ENCODE results near the gene STXBP3. TPM values are rescaled to one million over a fixed set of nuclear protein-coding genes. Genes with fewer than 3 reads are reported as not detected.

The STXBP3 gene
- total and polyA plus RNA-seq, 9 of the 15 experiments (the other 6 are each of a cell fraction or from before 2014, with no cell fraction given): 32.5 to 52.5 (median 39.2) TPM

DNA sequence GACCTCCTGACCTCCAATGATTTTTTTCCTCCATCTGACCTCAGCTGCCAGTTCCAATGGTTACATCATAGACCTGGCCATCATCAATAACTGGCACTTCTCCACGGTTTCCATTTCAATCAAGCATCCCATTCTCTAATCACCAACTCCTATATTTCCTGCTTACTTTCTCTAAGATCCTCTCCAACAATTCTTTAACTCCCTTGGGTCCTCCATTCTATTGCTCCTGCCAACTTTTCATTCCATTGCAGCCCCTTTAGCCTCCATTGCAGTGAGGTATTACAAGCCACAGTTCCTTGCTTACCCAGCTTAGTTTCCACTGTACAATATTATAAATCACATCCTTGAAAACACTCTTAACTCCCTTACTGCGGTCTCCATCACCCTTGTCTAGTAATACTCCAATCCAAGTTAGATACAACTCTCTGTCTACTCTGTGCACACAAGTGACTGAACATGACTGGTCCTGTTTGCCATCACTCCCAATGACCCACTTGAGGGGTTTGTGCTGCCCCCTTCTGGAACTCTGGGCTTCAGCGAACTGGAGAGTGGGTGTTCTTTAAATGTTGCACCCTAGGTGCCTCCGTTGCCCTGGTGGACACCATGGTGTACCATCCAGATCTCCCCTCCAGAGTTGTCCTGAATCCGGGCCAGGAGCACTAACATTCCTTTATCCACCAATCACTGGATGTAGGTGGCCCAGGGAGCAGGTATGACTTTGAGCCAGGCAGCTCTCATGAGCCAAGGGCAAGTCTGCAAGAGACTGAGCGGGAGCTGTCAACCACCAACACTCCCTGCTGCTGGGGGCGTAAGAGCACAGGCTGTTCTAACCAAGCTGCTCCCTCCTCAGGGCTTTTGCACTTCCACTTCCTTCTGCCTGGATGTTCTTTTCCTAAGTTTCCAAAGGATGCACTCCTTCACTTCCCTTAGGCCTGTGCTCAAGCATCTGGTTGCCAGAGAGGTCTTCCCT is 37.5 kb upstream of the STXBP3 start (continued):
- no peak for TF ChIP-seq ID3 (CRISPR knock-in tag; IDR thresholded peaks at IDR 0.05)
- 0 out of 2 replicates have a peak, but pooled peaks have one; percentile 17 for TF ChIP-seq ID3 (tag; IDR thresholded peaks at IDR 0.05)
- TF ChIP-seq, protein P1, sequence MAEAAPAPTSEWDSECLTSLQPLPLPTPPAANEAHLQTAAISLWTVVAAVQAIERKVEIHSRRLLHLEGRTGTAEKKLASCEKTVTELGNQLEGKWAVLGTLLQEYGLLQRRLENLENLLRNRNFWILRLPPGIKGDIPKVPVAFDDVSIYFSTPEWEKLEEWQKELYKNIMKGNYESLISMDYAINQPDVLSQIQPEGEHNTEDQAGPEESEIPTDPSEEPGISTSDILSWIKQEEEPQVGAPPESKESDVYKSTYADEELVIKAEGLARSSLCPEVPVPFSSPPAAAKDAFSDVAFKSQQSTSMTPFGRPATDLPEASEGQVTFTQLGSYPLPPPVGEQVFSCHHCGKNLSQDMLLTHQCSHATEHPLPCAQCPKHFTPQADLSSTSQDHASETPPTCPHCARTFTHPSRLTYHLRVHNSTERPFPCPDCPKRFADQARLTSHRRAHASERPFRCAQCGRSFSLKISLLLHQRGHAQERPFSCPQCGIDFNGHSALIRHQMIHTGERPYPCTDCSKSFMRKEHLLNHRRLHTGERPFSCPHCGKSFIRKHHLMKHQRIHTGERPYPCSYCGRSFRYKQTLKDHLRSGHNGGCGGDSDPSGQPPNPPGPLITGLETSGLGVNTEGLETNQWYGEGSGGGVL (CRISPR knock-in tag; IDR thresholded peaks at IDR 0.05): no peak
- TF ChIP-seq HEY1 (CRISPR knock-in tag; IDR thresholded peaks at IDR 0.05; ENCODE audit: borderline replicate concordance): no peak
- no peak for TF ChIP-seq KLF6 (CRISPR knock-in tag; IDR thresholded peaks at IDR 0.05; ENCODE audit: borderline replicate concordance)
- no peak for TF ChIP-seq MTF1 (CRISPR knock-in tag; IDR thresholded peaks at IDR 0.05; ENCODE audit: borderline replicate concordance)
- TF ChIP-seq ZNF79 (CRISPR knock-in tag; IDR thresholded peaks at IDR 0.05; ENCODE audit: low read depth): no peak
- no peak for TF ChIP-seq MTA1 (IDR thresholded peaks at IDR 0.05; ENCODE audit: borderline replicate concordance)
- TF ChIP-seq HMGN3 (IDR thresholded peaks at IDR 0.05; ENCODE audit: borderline replicate concordance, extremely low read depth, insufficient read length, low read depth, low read length): no peak
- TF ChIP-seq, protein P2, sequence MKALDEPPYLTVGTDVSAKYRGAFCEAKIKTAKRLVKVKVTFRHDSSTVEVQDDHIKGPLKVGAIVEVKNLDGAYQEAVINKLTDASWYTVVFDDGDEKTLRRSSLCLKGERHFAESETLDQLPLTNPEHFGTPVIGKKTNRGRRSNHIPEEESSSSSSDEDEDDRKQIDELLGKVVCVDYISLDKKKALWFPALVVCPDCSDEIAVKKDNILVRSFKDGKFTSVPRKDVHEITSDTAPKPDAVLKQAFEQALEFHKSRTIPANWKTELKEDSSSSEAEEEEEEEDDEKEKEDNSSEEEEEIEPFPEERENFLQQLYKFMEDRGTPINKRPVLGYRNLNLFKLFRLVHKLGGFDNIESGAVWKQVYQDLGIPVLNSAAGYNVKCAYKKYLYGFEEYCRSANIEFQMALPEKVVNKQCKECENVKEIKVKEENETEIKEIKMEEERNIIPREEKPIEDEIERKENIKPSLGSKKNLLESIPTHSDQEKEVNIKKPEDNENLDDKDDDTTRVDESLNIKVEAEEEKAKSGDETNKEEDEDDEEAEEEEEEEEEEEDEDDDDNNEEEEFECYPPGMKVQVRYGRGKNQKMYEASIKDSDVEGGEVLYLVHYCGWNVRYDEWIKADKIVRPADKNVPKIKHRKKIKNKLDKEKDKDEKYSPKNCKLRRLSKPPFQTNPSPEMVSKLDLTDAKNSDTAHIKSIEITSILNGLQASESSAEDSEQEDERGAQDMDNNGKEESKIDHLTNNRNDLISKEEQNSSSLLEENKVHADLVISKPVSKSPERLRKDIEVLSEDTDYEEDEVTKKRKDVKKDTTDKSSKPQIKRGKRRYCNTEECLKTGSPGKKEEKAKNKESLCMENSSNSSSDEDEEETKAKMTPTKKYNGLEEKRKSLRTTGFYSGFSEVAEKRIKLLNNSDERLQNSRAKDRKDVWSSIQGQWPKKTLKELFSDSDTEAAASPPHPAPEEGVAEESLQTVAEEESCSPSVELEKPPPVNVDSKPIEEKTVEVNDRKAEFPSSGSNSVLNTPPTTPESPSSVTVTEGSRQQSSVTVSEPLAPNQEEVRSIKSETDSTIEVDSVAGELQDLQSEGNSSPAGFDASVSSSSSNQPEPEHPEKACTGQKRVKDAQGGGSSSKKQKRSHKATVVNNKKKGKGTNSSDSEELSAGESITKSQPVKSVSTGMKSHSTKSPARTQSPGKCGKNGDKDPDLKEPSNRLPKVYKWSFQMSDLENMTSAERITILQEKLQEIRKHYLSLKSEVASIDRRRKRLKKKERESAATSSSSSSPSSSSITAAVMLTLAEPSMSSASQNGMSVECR (CRISPR knock-in tag; IDR thresholded peaks at IDR 0.05): no peak
- TF ChIP-seq, protein P3, sequence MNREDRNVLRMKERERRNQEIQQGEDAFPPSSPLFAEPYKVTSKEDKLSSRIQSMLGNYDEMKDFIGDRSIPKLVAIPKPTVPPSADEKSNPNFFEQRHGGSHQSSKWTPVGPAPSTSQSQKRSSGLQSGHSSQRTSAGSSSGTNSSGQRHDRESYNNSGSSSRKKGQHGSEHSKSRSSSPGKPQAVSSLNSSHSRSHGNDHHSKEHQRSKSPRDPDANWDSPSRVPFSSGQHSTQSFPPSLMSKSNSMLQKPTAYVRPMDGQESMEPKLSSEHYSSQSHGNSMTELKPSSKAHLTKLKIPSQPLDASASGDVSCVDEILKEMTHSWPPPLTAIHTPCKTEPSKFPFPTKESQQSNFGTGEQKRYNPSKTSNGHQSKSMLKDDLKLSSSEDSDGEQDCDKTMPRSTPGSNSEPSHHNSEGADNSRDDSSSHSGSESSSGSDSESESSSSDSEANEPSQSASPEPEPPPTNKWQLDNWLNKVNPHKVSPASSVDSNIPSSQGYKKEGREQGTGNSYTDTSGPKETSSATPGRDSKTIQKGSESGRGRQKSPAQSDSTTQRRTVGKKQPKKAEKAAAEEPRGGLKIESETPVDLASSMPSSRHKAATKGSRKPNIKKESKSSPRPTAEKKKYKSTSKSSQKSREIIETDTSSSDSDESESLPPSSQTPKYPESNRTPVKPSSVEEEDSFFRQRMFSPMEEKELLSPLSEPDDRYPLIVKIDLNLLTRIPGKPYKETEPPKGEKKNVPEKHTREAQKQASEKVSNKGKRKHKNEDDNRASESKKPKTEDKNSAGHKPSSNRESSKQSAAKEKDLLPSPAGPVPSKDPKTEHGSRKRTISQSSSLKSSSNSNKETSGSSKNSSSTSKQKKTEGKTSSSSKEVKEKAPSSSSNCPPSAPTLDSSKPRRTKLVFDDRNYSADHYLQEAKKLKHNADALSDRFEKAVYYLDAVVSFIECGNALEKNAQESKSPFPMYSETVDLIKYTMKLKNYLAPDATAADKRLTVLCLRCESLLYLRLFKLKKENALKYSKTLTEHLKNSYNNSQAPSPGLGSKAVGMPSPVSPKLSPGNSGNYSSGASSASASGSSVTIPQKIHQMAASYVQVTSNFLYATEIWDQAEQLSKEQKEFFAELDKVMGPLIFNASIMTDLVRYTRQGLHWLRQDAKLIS (CRISPR knock-in tag; IDR thresholded peaks at IDR 0.05): no peak
- no peak for TF ChIP-seq ARID1B (IDR thresholded peaks at IDR 0.05)
- TF ChIP-seq BDP1 (IDR thresholded peaks at IDR 0.05; ENCODE audit: insufficient read depth, insufficient read length): no peak
